Frontal cortex (tissue), 4 donors: ENCODE measurements around the gene URGCP. TPM values are rescaled to one million over a fixed set of nuclear protein-coding genes. Genes with fewer than 3 reads are reported as not detected.
"Not testable (repeated sequence)": the region's sequence is repeated elsewhere in the genome, so short reads cannot be mapped to it uniquely, and the experiment has no call there.

ENCODE experiments used
- DNase-seq, 2 donors: peaks; one replicate each; pipeline ENCODE4 v3.0.0; 2012; ENCODE audit warnings: low spot score in 2 of 2
- FAIRE-seq: peaks from 2 replicates; lab custom pipeline; 2012; peaks lifted over from hg19 to GRCh38; lab: Jason Lieb, UNC
- total RNA-seq: library from RNA; depleted of rRNA; stranded (reverse); fragments of >200 nt; gene quantifications from one replicate; pipeline ENCODE4 v1.2.3, GENCODE V29; 2014
- donor health status: control.
- donor health status: control.
- donor health status: control.

URGCP gene
- total RNA-seq, 1 donor from 2014 or later = 42.8 TPM

GRCh38 chr7:43921423-43921822 is 15.0 kb upstream of the URGCP start:
- DNase-seq (no peak), FAIRE-seq (no peak)

GRCh38 chr7:43915907-43916306 is 9.5 kb upstream of the URGCP start:
- no peak for DNase-seq
- FAIRE-seq = no peak

- DNase-seq = no peak
- no peak for FAIRE-seq
Observed at GRCh38 chr7:43914795-43915194, 8.4 kb upstream of the URGCP start.

GRCh38 chr7:43905956-43906330 is 453 bp downstream of the URGCP start:
- FAIRE-seq (no peak), DNase-seq (peak in 1 of 2 donors; percentile 57)

- DNase-seq = peak in 1 of 2 donors; percentile 24
- no peak for FAIRE-seq
Observed at GRCh38 chr7:43905209-43905946, 1.0 kb downstream of the URGCP start.

GRCh38 chr7:43904533-43905208 is 1.7 kb downstream of the URGCP start:
- DNase-seq = no peak

GRCh38 chr7:43902542-43903054 is 3.8 kb downstream of the URGCP start:
- DNase-seq (no peak), FAIRE-seq (no peak)

More at GRCh38 chr7:43904533-43905208, 1.7 kb downstream of the URGCP start:
- no peak for FAIRE-seq

- not testable (repeated sequence) for FAIRE-seq
Observed at GRCh38 chr7:43898571-43898970, 7.8 kb downstream of the URGCP start.

GRCh38 chr7:43895847-43896415 is 10.5 kb downstream of the URGCP start:
- DNase-seq (no peak), FAIRE-seq (no peak)

More at GRCh38 chr7:43898571-43898970, 7.8 kb downstream of the URGCP start:
- not testable (repeated sequence) for DNase-seq

GRCh38 chr7:43891069-43891955 is 15.1 kb downstream of the URGCP start:
- DNase-seq = no peak
- FAIRE-seq = no peak

GRCh38 chr7:43890468-43890867 is 15.9 kb downstream of the URGCP start:
- no peak for DNase-seq
- FAIRE-seq = no peak

GRCh38 chr7:43888993-43889945 is 17.1 kb downstream of the URGCP start:
- no peak for DNase-seq
- no peak for FAIRE-seq

GRCh38 chr7:43884617-43885016 is 21.8 kb downstream of the URGCP start:
- no peak for FAIRE-seq
- no peak for DNase-seq

- FAIRE-seq (no peak), DNase-seq (no peak)
Observed at GRCh38 chr7:43884209-43884608, 22.2 kb downstream of the URGCP start.

GRCh38 chr7:43880596-43880995 is 25.8 kb downstream of the URGCP start:
- FAIRE-seq (no peak), DNase-seq (no peak)

GRCh38 chr7:43879477-43879876 is 26.9 kb downstream of the URGCP start:
- FAIRE-seq (no peak), DNase-seq (no peak)

GRCh38 chr7:43878867-43879266 is 27.5 kb downstream of the URGCP start:
- FAIRE-seq (no peak), DNase-seq (no peak)

- no peak for DNase-seq
- FAIRE-seq = no peak
Observed at GRCh38 chr7:43877968-43878864, 28.2 kb downstream of the URGCP start.
